ENCODE data around the gene HTT.

- TF ChIP-seq CTCF (IDR thresholded peaks at IDR 0.05) (no peak), POLR2A (IDR thresholded peaks at IDR 0.05) (no peak)
Measured at GRCh38 chr4:3276986-3277385, 202.5 kb downstream of the HTT start.
